LNCAP (cell line): ENCODE data around the gene AKNAD1.

Source experiments
- CTCF ChIP-seq: fragments of 450-650 bp; IDR thresholded peaks from 2 replicates; pipeline ENCODE4 v1.5.1; 2017; ENCODE audit warnings: mild to moderate bottlenecking

AKNAD1 gene

GRCh38 chr1:108889706-108890384 is 33.0 kb upstream of the AKNAD1 start:
- no peak for TF ChIP-seq CTCF

- TF ChIP-seq CTCF = no peak
Measured at GRCh38 chr1:108886292-108886691, 29.4 kb upstream of the AKNAD1 start.

GRCh38 chr1:108884968-108885367 is 28.1 kb upstream of the AKNAD1 start:
- no peak for TF ChIP-seq CTCF

GRCh38 chr1:108882837-108883236 is 25.9 kb upstream of the AKNAD1 start:
- no peak for TF ChIP-seq CTCF

- no peak for TF ChIP-seq CTCF
Measured at GRCh38 chr1:108881369-108881768, 24.5 kb upstream of the AKNAD1 start.

GRCh38 chr1:108880850-108881249 is 24.0 kb upstream of the AKNAD1 start:
- no peak for TF ChIP-seq CTCF

- TF ChIP-seq CTCF = no peak
Measured at GRCh38 chr1:108878678-108879077, 21.8 kb upstream of the AKNAD1 start.

GRCh38 chr1:108878160-108878469 is 21.2 kb upstream of the AKNAD1 start:
- TF ChIP-seq CTCF = no peak
